Measurements from ENCODE around the gene TASOR. TPM values are rescaled to one million over a fixed set of nuclear protein-coding genes. Genes with fewer than 3 reads are reported as not detected.

Gene TASOR
- total RNA-seq, 1 donor from 2014 or later = 50.3 TPM

Other genes starting within 250 kb of the TASOR start
- gene ERC2, start 214.8 kb downstream of the TASOR start, total RNA-seq = 1.2 TPM
- gene CCDC66, start 126.1 kb downstream of the TASOR start, total RNA-seq = 19.2 TPM
- 17.4 TPM for gene ARHGEF3, start 118.7 kb upstream of the TASOR start, total RNA-seq

Data from vagina (tissue), 1 donor.